SU-DHL-6 (cell line): ENCODE results near the gene GPAT2.
"Not testable (repeated sequence)": the region's sequence is repeated elsewhere in the genome, so short reads cannot be mapped to it uniquely, and the experiment has no call there.

Experiments used
- H2AFZ ChIP-seq: fragments of 200-600 bp; sonication (generic); 2 replicates; pipeline ENCODE4 v1.6.1; 2014; ENCODE audit warnings: low read depth, mild to moderate bottlenecking, moderate library complexity, mixed read lengths, antibody characterized with exemption, low read length; ENCODE audit not compliant: severe bottlenecking
- H3F3A ChIP-seq: fragments of 200-600 bp; shearing (Covaris generic); 2 replicates; pipeline ENCODE4 v1.6.0; 2016; ENCODE audit warnings: antibody characterized with exemption, mild to moderate bottlenecking; ENCODE audit not compliant: insufficient read depth
- H3K27ac ChIP-seq: fragments of 200-600 bp; sonication (generic); 2 replicates; pipeline ENCODE4 v1.5.1; 2016; ENCODE audit warnings: low read depth, mild to moderate bottlenecking, low read length, moderate library complexity, mixed read lengths
- H3K27me3 ChIP-seq: fragments of 200-600 bp; sonication (generic), shearing (Covaris generic); 2 replicates; pipeline ENCODE4 v1.6.0; 2014; ENCODE audit warnings: mild to moderate bottlenecking, low read length
- H3K36me3 ChIP-seq: fragments of 200-600 bp; sonication (generic); 2 replicates; pipeline ENCODE4 v1.6.1; 2014; ENCODE audit warnings: mild to moderate bottlenecking, low read length, mixed read lengths
- H3K4me2 ChIP-seq: fragments of 300-600, 200-600 bp; shearing (Covaris generic), sonication (generic); 2 replicates; pipeline ENCODE4 v1.6.0; 2014; ENCODE audit warnings: low read length, low read depth, mild to moderate bottlenecking; ENCODE audit not compliant: poor library complexity, severe bottlenecking
- H3K4me3 ChIP-seq: fragments of 200-600 bp; sonication (generic); 2 replicates; pipeline ENCODE4 v1.5.1; 2014; ENCODE audit warnings: antibody characterized with exemption, low read length, mild to moderate bottlenecking, mixed read lengths; ENCODE audit not compliant: insufficient read depth, poor library complexity, severe bottlenecking
- H3K79me2 ChIP-seq: fragments of 200-600 bp; sonication (generic); 2 replicates; pipeline ENCODE4 v1.6.1; 2014; ENCODE audit warnings: mild to moderate bottlenecking, low read length, moderate library complexity; ENCODE audit not compliant: insufficient read depth
- H3K9ac ChIP-seq: fragments of 200-600 bp; sonication (generic); 2 replicates; pipeline ENCODE4 v1.7.0; 2014; ENCODE audit warnings: mild to moderate bottlenecking, low read length
- H3K9me2 ChIP-seq: fragments of 200-600 bp; sonication (generic); replicated peaks from 2 replicates; pipeline ENCODE4 v1.6.1; 2014; ENCODE audit warnings: low read length; ENCODE audit not compliant: insufficient read depth
- H3K9me3 ChIP-seq: fragments of 200-600 bp; sonication (generic); 2 replicates; pipeline ENCODE4 v1.6.1; 2014; ENCODE audit warnings: low read length, mixed read lengths; ENCODE audit not compliant: insufficient read depth
- H4K20me1 ChIP-seq: fragments of 200-600 bp; sonication (generic); 2 replicates; pipeline ENCODE4 v1.6.1; 2014; ENCODE audit warnings: low read depth, mild to moderate bottlenecking, antibody characterized with exemption, low read length, moderate library complexity, mixed read lengths
- CTCF ChIP-seq: fragments of 200-600 bp; sonication (generic); IDR thresholded peaks from one replicate; pipeline ENCODE4 v1.5.1; 2017; ENCODE audit warnings: antibody characterized with exemption, mild to moderate bottlenecking, low read length, moderate library complexity; ENCODE audit not compliant: insufficient read depth, poor library complexity, severe bottlenecking
- EZH2phosphoT487 ChIP-seq: fragments of 200-600 bp; sonication (generic), shearing (Covaris generic); conservative IDR thresholded peaks from 2 replicates; pipeline ENCODE4 v1.6.1; 2018; ENCODE audit warnings: mild to moderate bottlenecking, antibody characterized with exemption, low read length, moderate library complexity, mixed read lengths

The GPAT2 gene

GRCh38 chr2:96065381-96065930 is 30.7 kb upstream of the GPAT2 start:
- no peaks in the 10 kb centered on the region for H3K79me2 ChIP-seq
- no peak overlapping the region for H2AFZ ChIP-seq
- H3K36me3 ChIP-seq = no peaks in the 10 kb centered on the region
- no peaks in the 10 kb centered on the region for H3K27me3 ChIP-seq
- no peaks in the 10 kb centered on the region for H3K9me2 ChIP-seq
- TF ChIP-seq EZH2phosphoT487 (no peak), CTCF (no peak)
- no peaks in the 10 kb centered on the region for H3K9me3 ChIP-seq
- no peak overlapping the region for H3K4me2 ChIP-seq
- H3F3A ChIP-seq = no peaks in the 10 kb centered on the region
- H3K27ac ChIP-seq = no peak overlapping the region
- H4K20me1 ChIP-seq = no peaks in the 10 kb centered on the region
- H3K4me3 ChIP-seq = no peak overlapping the region
- no peak overlapping the region for H3K9ac ChIP-seq

GRCh38 chr2:96064760-96065159 is 30.0 kb upstream of the GPAT2 start:
- not testable (repeated sequence) for H3K4me3 ChIP-seq, H3F3A ChIP-seq, H3K9me3 ChIP-seq, H3K9me2 ChIP-seq, H3K79me2 ChIP-seq, H4K20me1 ChIP-seq, H2AFZ ChIP-seq, H3K27me3 ChIP-seq, H3K27ac ChIP-seq, H3K4me2 ChIP-seq, H3K9ac ChIP-seq, H3K36me3 ChIP-seq

GRCh38 chr2:96064047-96064675 is 29.4 kb upstream of the GPAT2 start:
- not testable (repeated sequence) for H2AFZ ChIP-seq, H4K20me1 ChIP-seq, H3K27me3 ChIP-seq, H3K4me3 ChIP-seq, H3K9ac ChIP-seq, H3K9me3 ChIP-seq, H3K4me2 ChIP-seq, H3K36me3 ChIP-seq, H3K79me2 ChIP-seq, H3K27ac ChIP-seq, H3F3A ChIP-seq, H3K9me2 ChIP-seq

- H3K9me2 ChIP-seq, H4K20me1 ChIP-seq, H3F3A ChIP-seq, H3K36me3 ChIP-seq, H3K27ac ChIP-seq, H3K4me2 ChIP-seq, H2AFZ ChIP-seq, H3K27me3 ChIP-seq, H3K79me2 ChIP-seq, H3K9ac ChIP-seq, H3K9me3 ChIP-seq, H3K4me3 ChIP-seq: not testable (repeated sequence)
Measured at GRCh38 chr2:96063116-96063899, 28.6 kb upstream of the GPAT2 start.

GRCh38 chr2:96062483-96062882 is 27.8 kb upstream of the GPAT2 start:
- H3K9ac ChIP-seq, H3F3A ChIP-seq, H3K36me3 ChIP-seq, H2AFZ ChIP-seq, H3K27ac ChIP-seq, H3K4me3 ChIP-seq, H4K20me1 ChIP-seq, H3K27me3 ChIP-seq, H3K9me2 ChIP-seq, H3K79me2 ChIP-seq, H3K4me2 ChIP-seq, H3K9me3 ChIP-seq: not testable (repeated sequence)

- H3K27me3 ChIP-seq, H3K9me3 ChIP-seq, H2AFZ ChIP-seq, H3K36me3 ChIP-seq, H3K79me2 ChIP-seq, H3K4me2 ChIP-seq, H3K9ac ChIP-seq, H3F3A ChIP-seq, H4K20me1 ChIP-seq, H3K9me2 ChIP-seq, H3K27ac ChIP-seq, H3K4me3 ChIP-seq: not testable (repeated sequence)
Measured at GRCh38 chr2:96061901-96062300, 27.2 kb upstream of the GPAT2 start.

- H3K4me2 ChIP-seq, H3K4me3 ChIP-seq, H3K27ac ChIP-seq, H3K79me2 ChIP-seq, H3K36me3 ChIP-seq, H3K9me3 ChIP-seq, H3F3A ChIP-seq, H4K20me1 ChIP-seq, H2AFZ ChIP-seq, H3K9me2 ChIP-seq, H3K9ac ChIP-seq, H3K27me3 ChIP-seq: not testable (repeated sequence)
Measured at GRCh38 chr2:96061197-96061817, 26.6 kb upstream of the GPAT2 start.
